SK-N-SH treated with all-trans-retinoic acid at 6 μM for 48 hours (cell line): ENCODE data around the gene DPF3.

Source experiments
- ATAC-seq: fragments of 200-7000 bp; cut with Tn5 transposase; 3 replicates; pipeline ENCODE4 v1.9.1; 2020; ENCODE audit warnings: mild to moderate bottlenecking, moderate library complexity
- ARNTL ChIP-seq: fragments of 450-650 bp; formaldehyde crosslinking; IDR thresholded peaks from 2 replicates; pipeline ENCODE4 v1.5.0; 2020; ENCODE audit warnings: low read depth, mild to moderate bottlenecking, moderate library complexity, borderline replicate concordance
- CSDC2 ChIP-seq: fragments of 250-450 bp; sonication (Bioruptor Pico); IDR thresholded peaks from 2 replicates; pipeline ENCODE4 v1.5.0; 2020; ENCODE audit warnings: mild to moderate bottlenecking, moderate library complexity
- CSRNP3 ChIP-seq: fragments of 250-450 bp; sonication (Bioruptor Pico); IDR thresholded peaks from 2 replicates; pipeline ENCODE4 v1.5.1; 2021; ENCODE audit warnings: mild to moderate bottlenecking, moderate library complexity
- ESRRG ChIP-seq: fragments of 250-450 bp; sonication (Bioruptor Pico); IDR thresholded peaks from 2 replicates; pipeline ENCODE4 v1.6.1; 2021; ENCODE audit warnings: mild to moderate bottlenecking
- GLIS3 ChIP-seq: fragments of 250-450 bp; sonication (Bioruptor Pico); IDR thresholded peaks from 2 replicates; pipeline ENCODE4 v1.5.0; 2020; ENCODE audit warnings: mild to moderate bottlenecking, moderate library complexity
- ISL1 ChIP-seq: fragments of 250-450 bp; sonication (Bioruptor Pico); IDR thresholded peaks from 2 replicates; pipeline ENCODE4 v2.1.2; 2022; ENCODE audit warnings: mild to moderate bottlenecking, moderate library complexity
- OSR1 ChIP-seq: fragments of 250-450 bp; sonication (Bioruptor Pico); IDR thresholded peaks from 2 replicates; pipeline ENCODE4 v1.8.0; 2022; ENCODE audit warnings: moderate library complexity, mild to moderate bottlenecking, inconsistent platforms
- PATZ1 ChIP-seq: fragments of 250-450 bp; sonication (Bioruptor Pico); IDR thresholded peaks from 2 replicates; pipeline ENCODE4 v1.8.0; 2020; ENCODE audit warnings: mild to moderate bottlenecking, moderate library complexity, borderline replicate concordance
- PPARA ChIP-seq: fragments of 250-450 bp; sonication (Bioruptor Pico); IDR thresholded peaks from 2 replicates; pipeline ENCODE4 v1.5.0; 2020; ENCODE audit warnings: mild to moderate bottlenecking, borderline replicate concordance
- RARB ChIP-seq: fragments of 250-450 bp; sonication (Bioruptor Pico); IDR thresholded peaks from 2 replicates; pipeline ENCODE4 v1.8.0; 2021; ENCODE audit warnings: mild to moderate bottlenecking, moderate library complexity
- SNAI2 ChIP-seq: fragments of 250-450 bp; sonication (Bioruptor Pico); IDR thresholded peaks from 2 replicates; pipeline ENCODE4 v1.5.0; 2020; ENCODE audit warnings: mild to moderate bottlenecking, moderate library complexity
- TCF4 ChIP-seq: fragments of 250-450 bp; sonication (Bioruptor Pico); IDR thresholded peaks from 2 replicates; pipeline ENCODE4 v1.8.0; 2021; ENCODE audit warnings: mild to moderate bottlenecking, moderate library complexity, borderline replicate concordance
- TOX ChIP-seq: fragments of 250-450 bp; sonication (Bioruptor Pico); IDR thresholded peaks from 2 replicates; pipeline ENCODE4 v1.8.0; 2021; ENCODE audit warnings: mild to moderate bottlenecking, moderate library complexity, borderline replicate concordance
- ZC3H10 ChIP-seq: fragments of 250-450 bp; sonication (Bioruptor Pico); IDR thresholded peaks from 2 replicates; pipeline ENCODE4 v1.5.1; 2021; ENCODE audit warnings: mild to moderate bottlenecking, moderate library complexity
- ZFP3 ChIP-seq: fragments of 250-450 bp; sonication (Bioruptor Pico); IDR thresholded peaks from 2 replicates; pipeline ENCODE4 v1.5.0; 2020; ENCODE audit warnings: mild to moderate bottlenecking, moderate library complexity
- ZFP30 ChIP-seq: fragments of 450-650 bp; formaldehyde crosslinking; IDR thresholded peaks from 2 replicates; pipeline ENCODE4 v1.5.0; 2022; ENCODE audit warnings: mild to moderate bottlenecking, moderate library complexity
- ZNF565 ChIP-seq: fragments of 450-650 bp; formaldehyde crosslinking; conservative IDR thresholded peaks from 2 replicates; pipeline ENCODE4 v1.5.0; 2020; ENCODE audit warnings: low read depth, mild to moderate bottlenecking, moderate library complexity
- ZNF8 ChIP-seq: fragments of 450-650 bp; formaldehyde crosslinking; IDR thresholded peaks from 2 replicates; pipeline ENCODE4 v1.5.0; 2020; ENCODE audit warnings: mild to moderate bottlenecking, moderate library complexity
- TF ChIP-seq, protein P1 (sequence below): fragments of 250-450 bp; sonication (Bioruptor Pico); IDR thresholded peaks from 2 replicates; pipeline ENCODE4 v1.8.0; 2021; ENCODE audit warnings: low read depth, mild to moderate bottlenecking, moderate library complexity, borderline replicate concordance
- TF ChIP-seq, protein P2 (sequence below): fragments of 250-450 bp; sonication (Bioruptor Pico); IDR thresholded peaks from 2 replicates; pipeline ENCODE4 v1.5.0; 2020; ENCODE audit warnings: mild to moderate bottlenecking, moderate library complexity
- TF ChIP-seq, protein P3 (sequence below): fragments of 250-450 bp; sonication (Bioruptor Pico); IDR thresholded peaks from 2 replicates; pipeline ENCODE4 v1.5.1; 2020; ENCODE audit warnings: low read depth, mild to moderate bottlenecking, moderate library complexity

The DPF3 gene

DNA sequence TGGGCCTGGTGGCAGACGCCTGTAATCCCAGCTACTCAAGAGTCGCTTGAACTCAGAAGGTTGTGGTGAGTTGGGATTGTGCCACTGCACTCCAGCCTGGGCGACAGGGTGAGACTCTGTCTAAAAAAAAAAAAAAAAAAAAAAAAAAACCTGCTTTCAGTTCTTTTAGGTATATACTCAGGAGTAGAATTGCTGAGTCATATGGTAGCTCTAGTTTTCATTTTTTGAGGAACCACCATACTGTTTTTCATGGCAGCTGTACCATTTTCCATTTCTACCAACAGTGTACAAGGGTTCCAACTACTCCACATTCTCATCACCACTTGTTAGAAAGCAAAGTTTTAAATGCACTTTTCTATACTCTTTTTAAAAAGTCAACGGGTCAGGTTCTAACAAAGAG lies 119.8 kb downstream of the DPF3 start:
- no peak for ATAC-seq
- TF ChIP-seq ZNF565 (CRISPR knock-in tag) (no peak), GLIS3 (CRISPR knock-in tag) (no peak), PATZ1 (CRISPR knock-in tag) (no peak), ZNF8 (CRISPR knock-in tag) (no peak), SNAI2 (no peak), ESRRG (CRISPR knock-in tag) (no peak), ISL1 (no peak), OSR1 (no peak), RARB (CRISPR knock-in tag) (no peak), CSDC2 (CRISPR knock-in tag) (no peak), CSRNP3 (CRISPR knock-in tag) (no peak), ZFP3 (no peak), TCF4 (no peak)
- TF ChIP-seq, protein P1, sequence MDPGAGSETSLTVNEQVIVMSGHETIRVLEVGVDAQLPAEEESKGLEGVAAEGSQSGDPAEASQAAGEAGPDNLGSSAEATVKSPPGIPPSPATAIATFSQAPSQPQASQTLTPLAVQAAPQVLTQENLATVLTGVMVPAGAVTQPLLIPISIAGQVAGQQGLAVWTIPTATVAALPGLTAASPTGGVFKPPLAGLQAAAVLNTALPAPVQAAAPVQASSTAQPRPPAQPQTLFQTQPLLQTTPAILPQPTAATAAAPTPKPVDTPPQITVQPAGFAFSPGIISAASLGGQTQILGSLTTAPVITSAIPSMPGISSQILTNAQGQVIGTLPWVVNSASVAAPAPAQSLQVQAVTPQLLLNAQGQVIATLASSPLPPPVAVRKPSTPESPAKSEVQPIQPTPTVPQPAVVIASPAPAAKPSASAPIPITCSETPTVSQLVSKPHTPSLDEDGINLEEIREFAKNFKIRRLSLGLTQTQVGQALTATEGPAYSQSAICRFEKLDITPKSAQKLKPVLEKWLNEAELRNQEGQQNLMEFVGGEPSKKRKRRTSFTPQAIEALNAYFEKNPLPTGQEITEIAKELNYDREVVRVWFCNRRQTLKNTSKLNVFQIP (CRISPR knock-in tag) = no peak

DNA sequence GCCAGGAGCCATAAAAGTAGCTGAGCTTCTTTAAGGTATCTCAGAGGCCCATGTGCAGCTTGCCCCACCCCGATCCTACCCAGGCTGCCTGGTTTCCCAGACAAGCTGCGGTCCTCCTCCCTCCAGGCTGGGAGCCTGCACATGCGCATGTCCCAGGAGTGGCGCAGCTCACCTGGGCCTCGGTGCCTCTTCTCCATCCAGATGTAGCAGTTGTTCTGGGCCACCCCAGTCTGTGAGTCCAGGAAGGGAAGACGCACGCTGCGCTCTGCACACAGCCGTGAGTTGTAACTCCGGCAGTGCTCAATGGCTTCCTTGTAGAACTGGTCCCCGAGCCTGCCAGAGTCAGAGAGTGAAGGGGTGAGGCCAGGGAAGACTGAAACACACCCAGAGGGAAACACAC lies 122.3 kb downstream of the DPF3 start:
- TF ChIP-seq ARNTL (CRISPR knock-in tag) = no peak
- TF ChIP-seq ZC3H10 = no peak
- TF ChIP-seq SNAI2 = no peak
- no peak for TF ChIP-seq ISL1
- TF ChIP-seq, protein P2, sequence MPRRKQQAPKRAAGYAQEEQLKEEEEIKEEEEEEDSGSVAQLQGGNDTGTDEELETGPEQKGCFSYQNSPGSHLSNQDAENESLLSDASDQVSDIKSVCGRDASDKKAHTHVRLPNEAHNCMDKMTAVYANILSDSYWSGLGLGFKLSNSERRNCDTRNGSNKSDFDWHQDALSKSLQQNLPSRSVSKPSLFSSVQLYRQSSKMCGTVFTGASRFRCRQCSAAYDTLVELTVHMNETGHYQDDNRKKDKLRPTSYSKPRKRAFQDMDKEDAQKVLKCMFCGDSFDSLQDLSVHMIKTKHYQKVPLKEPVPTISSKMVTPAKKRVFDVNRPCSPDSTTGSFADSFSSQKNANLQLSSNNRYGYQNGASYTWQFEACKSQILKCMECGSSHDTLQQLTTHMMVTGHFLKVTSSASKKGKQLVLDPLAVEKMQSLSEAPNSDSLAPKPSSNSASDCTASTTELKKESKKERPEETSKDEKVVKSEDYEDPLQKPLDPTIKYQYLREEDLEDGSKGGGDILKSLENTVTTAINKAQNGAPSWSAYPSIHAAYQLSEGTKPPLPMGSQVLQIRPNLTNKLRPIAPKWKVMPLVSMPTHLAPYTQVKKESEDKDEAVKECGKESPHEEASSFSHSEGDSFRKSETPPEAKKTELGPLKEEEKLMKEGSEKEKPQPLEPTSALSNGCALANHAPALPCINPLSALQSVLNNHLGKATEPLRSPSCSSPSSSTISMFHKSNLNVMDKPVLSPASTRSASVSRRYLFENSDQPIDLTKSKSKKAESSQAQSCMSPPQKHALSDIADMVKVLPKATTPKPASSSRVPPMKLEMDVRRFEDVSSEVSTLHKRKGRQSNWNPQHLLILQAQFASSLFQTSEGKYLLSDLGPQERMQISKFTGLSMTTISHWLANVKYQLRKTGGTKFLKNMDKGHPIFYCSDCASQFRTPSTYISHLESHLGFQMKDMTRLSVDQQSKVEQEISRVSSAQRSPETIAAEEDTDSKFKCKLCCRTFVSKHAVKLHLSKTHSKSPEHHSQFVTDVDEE (CRISPR knock-in tag) = no peak
- TF ChIP-seq, protein P1 (CRISPR knock-in tag) = no peak
- TF ChIP-seq TOX = no peak
- TF ChIP-seq ZFP3 = no peak
- no peak for TF ChIP-seq ZFP30
- no peak for TF ChIP-seq OSR1
- no peak for TF ChIP-seq ZNF8 (CRISPR knock-in tag)
- TF ChIP-seq CSRNP3 (CRISPR knock-in tag) = no peak
- no peak for TF ChIP-seq PPARA (CRISPR knock-in tag)
- no peak for TF ChIP-seq ZNF565 (CRISPR knock-in tag)
- TF ChIP-seq, protein P3, sequence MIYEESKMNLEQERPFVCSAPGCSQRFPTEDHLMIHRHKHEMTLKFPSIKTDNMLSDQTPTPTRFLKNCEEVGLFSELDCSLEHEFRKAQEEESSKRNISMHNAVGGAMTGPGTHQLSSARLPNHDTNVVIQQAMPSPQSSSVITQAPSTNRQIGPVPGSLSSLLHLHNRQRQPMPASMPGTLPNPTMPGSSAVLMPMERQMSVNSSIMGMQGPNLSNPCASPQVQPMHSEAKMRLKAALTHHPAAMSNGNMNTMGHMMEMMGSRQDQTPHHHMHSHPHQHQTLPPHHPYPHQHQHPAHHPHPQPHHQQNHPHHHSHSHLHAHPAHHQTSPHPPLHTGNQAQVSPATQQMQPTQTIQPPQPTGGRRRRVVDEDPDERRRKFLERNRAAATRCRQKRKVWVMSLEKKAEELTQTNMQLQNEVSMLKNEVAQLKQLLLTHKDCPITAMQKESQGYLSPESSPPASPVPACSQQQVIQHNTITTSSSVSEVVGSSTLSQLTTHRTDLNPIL (CRISPR knock-in tag) = no peak
- TF ChIP-seq GLIS3 (CRISPR knock-in tag) = no peak
- TF ChIP-seq TCF4 = no peak
- ATAC-seq = no peak
